ENCODE data around the gene RTP5.

GRCh38 chr2:241865416-241865956, 4.0 kb upstream of the RTP5 start:
- TF ChIP-seq, protein P1, sequence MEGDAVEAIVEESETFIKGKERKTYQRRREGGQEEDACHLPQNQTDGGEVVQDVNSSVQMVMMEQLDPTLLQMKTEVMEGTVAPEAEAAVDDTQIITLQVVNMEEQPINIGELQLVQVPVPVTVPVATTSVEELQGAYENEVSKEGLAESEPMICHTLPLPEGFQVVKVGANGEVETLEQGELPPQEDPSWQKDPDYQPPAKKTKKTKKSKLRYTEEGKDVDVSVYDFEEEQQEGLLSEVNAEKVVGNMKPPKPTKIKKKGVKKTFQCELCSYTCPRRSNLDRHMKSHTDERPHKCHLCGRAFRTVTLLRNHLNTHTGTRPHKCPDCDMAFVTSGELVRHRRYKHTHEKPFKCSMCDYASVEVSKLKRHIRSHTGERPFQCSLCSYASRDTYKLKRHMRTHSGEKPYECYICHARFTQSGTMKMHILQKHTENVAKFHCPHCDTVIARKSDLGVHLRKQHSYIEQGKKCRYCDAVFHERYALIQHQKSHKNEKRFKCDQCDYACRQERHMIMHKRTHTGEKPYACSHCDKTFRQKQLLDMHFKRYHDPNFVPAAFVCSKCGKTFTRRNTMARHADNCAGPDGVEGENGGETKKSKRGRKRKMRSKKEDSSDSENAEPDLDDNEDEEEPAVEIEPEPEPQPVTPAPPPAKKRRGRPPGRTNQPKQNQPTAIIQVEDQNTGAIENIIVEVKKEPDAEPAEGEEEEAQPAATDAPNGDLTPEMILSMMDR (IDR thresholded peaks at IDR 0.05; ENCODE audit: extremely low read depth in 1 of 2, insufficient read depth in 1 of 2, low read depth in 1 of 2, low read length in 2 of 2), result no peak
- no peak for TF ChIP-seq POLR2A (IDR thresholded peaks at IDR 0.05; ENCODE audit: low read depth, low read length)
- no peak for TF ChIP-seq EZH2 (IDR thresholded peaks at IDR 0.05; ENCODE audit: borderline replicate concordance, low read depth, low read length, severe bottlenecking)
- no peak for TF ChIP-seq POLR2AphosphoS5 (IDR thresholded peaks at IDR 0.05; ENCODE audit: insufficient read depth, low read depth, low read length)
- TF ChIP-seq MYC (IDR thresholded peaks at IDR 0.05; ENCODE audit: low read depth, low read length), result no peak
- TF ChIP-seq JUN (IDR thresholded peaks at IDR 0.05; ENCODE audit: borderline replicate concordance, insufficient read depth, insufficient read length, low read depth), result no peak
